H1 (cell line): ENCODE results near the gene RNFT2. TPM values are rescaled to one million over a fixed set of nuclear protein-coding genes. Genes with fewer than 3 reads are reported as not detected.

Source experiments
- ASH2L ChIP-seq: fragments of 200-600, 300-600 bp; sonication (generic); IDR thresholded peaks from one replicate; pipeline ENCODE4 v1.7.1; 2017; ENCODE audit warnings: low read length
- ATF2 ChIP-seq: IDR thresholded peaks from 2 replicates; pipeline ENCODE4 v1.6.1; 2012; ENCODE audit warnings: low read length, inconsistent platforms
- JUN ChIP-seq: IDR thresholded peaks from 2 replicates; pipeline ENCODE4 v1.6.1; 2011; ENCODE audit warnings: low read depth, mild to moderate bottlenecking, improper control_type of control experiment, low read length
- NRF1 ChIP-seq: IDR thresholded peaks from 2 replicates; pipeline ENCODE4 v1.6.1; 2011; ENCODE audit warnings: mild to moderate bottlenecking, low read depth, low read length, improper control_type of control experiment
- polyA plus RNA-seq, 7 experiments: library from polyadenylated mRNA; depleted of rRNA in 3 of 7; stranded (reverse) in 5 of 7; unstranded in 2 of 7; fragments of >200 nt in 5 of 7; fragments of 200-250 nt in 2 of 7; gene quantifications; 1 replicate in 5 of 7; 2 replicates in 1 of 7; 4 replicates in 1 of 7; pipeline versions ENCODE4 v1.2.1 to v1.2.3, GENCODE V29; 2011 to 2013; ENCODE audit warnings: missing spikeins in 2 of 7, mixed read lengths in 2 of 7
- total RNA-seq: library from RNA; stranded (reverse); fragmentation: NEBNext Ultra II Directional; extraction: Animal tissue kit (Norgen Biotek cat#: 25700); gene quantifications from 2 replicates; pipeline ENCODE4 v1.2.1, GENCODE V29; 2021

Gene RNFT2
- total and polyA plus RNA-seq, 2 of the 8 experiments (the other 6 are each of a cell fraction or from before 2014, with no cell fraction given) = 14.2 to 33.1 TPM

- no peak for TF ChIP-seq ATF2
- no peak for TF ChIP-seq JUN
- TF ChIP-seq NRF1 = no peak
- no peak for TF ChIP-seq ASH2L
Measured at GRCh38 chr12:116804051-116804450, 65.9 kb downstream of the RNFT2 start (continued).
